Measurements from ENCODE around the gene PRR7. TPM values are rescaled to one million over a fixed set of nuclear protein-coding genes. Genes with fewer than 3 reads are reported as not detected.

PRR7 gene
- total RNA-seq, 1 donor from 2014 or later: 13.1 TPM

DNA sequence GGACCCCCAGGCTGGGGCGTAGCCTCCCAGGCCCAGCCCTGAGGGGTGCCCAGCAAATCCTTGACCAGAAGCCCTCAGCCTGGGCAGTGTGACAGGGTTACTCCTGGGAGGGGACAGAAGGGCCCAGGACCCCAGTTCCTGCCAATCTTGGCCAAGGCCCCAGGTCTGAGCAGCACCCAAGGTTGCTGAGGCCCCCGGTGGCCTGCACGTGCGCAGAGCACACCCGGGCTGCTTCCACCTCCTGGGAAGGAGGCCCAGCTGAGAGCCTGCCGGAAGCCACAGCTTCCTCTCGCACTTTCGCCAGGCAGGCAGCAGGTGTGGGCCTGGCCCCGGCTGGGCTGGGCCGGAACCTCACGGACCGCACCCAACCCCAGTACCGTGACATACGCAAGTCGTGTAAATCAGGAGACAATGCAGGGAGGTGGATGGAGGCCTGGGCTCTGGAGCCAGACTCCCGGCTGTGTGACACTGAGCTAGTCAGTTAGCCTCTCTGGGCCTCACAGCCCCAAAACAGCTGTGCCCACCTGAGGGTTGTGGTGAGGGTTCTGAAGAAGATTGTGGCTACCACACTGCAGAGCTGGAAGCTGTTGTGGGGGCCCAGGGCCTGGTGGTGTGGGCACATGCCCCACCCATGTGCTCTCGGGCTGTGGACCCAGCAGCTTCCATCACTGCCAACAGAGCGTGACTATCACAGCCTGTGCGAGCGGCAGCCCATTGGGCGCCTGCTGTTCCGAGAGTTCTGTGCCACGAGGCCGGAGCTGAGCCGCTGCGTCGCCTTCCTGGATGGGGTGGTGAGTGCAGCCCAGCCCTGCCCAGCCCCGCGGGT, 15.1 kb upstream of the PRR7 start:
- H3K4me1 Mint-ChIP-seq (ENCODE audit: low read depth): peaks cover 6% of the 10 kb centered on the region
- H3K4me3 Mint-ChIP-seq (ENCODE audit: low read depth): no peak overlapping the region
- peaks cover 2% of the 10 kb centered on the region for H3K36me3 Mint-ChIP-seq (ENCODE audit: insufficient read depth)
- no peaks in the 10 kb centered on the region for H3K9me3 Mint-ChIP-seq (ENCODE audit: low read depth)
- TF ChIP-seq, protein P1, sequence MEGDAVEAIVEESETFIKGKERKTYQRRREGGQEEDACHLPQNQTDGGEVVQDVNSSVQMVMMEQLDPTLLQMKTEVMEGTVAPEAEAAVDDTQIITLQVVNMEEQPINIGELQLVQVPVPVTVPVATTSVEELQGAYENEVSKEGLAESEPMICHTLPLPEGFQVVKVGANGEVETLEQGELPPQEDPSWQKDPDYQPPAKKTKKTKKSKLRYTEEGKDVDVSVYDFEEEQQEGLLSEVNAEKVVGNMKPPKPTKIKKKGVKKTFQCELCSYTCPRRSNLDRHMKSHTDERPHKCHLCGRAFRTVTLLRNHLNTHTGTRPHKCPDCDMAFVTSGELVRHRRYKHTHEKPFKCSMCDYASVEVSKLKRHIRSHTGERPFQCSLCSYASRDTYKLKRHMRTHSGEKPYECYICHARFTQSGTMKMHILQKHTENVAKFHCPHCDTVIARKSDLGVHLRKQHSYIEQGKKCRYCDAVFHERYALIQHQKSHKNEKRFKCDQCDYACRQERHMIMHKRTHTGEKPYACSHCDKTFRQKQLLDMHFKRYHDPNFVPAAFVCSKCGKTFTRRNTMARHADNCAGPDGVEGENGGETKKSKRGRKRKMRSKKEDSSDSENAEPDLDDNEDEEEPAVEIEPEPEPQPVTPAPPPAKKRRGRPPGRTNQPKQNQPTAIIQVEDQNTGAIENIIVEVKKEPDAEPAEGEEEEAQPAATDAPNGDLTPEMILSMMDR (IDR thresholded peaks at IDR 0.05; ENCODE audit: unreplicated experiment): no peak
- DNase-seq (ENCODE audit: low spot score, unreplicated experiment): no peak
- no peaks in the 10 kb centered on the region for H3K27me3 Mint-ChIP-seq
- H3K27ac Mint-ChIP-seq: no peak overlapping the region

DNA sequence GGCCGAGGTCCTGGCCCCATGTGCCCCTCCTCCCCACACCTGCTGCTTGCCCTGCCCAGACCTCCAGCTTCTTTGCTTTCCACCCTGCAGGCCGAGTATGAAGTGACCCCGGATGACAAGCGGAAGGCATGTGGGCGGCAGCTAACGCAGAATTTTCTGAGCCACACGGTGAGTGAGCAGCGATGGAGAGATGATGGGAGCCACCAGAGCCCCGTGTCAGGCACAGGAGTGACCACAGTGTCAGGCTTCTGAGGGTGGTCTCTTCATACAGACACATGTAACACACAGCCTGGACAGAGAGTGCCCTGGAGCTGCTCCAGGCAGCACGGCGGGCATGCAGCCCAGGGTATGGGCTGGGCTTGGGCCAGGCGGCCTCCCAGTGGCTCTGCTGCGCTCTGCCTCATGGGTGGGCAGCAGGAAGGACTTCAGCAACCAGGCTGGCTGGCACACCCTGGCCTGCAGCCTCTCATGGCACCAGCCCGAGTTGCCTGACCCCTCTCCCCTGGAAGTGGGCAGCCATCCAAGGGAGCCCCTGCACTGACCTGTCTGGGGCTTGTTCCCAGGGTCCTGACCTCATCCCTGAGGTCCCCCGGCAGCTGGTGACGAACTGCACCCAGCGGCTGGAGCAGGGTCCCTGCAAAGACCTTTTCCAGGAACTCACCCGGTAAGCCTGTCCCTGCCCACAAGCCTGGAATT, 14.3 kb upstream of the PRR7 start:
- TF ChIP-seq, protein P1 (IDR thresholded peaks at IDR 0.05; ENCODE audit: unreplicated experiment): no peak
- peaks cover 5% of the 10 kb centered on the region for H3K4me1 Mint-ChIP-seq (ENCODE audit: low read depth)
- no peaks in the 10 kb centered on the region for H3K27me3 Mint-ChIP-seq
- no peak overlapping the region for H3K4me3 Mint-ChIP-seq (ENCODE audit: low read depth)
- no peak for DNase-seq (ENCODE audit: low spot score, unreplicated experiment)
- no peak overlapping the region for H3K27ac Mint-ChIP-seq
- no peaks in the 10 kb centered on the region for H3K9me3 Mint-ChIP-seq (ENCODE audit: low read depth)
- peaks cover 4% of the 10 kb centered on the region for H3K36me3 Mint-ChIP-seq (ENCODE audit: insufficient read depth)

DNA sequence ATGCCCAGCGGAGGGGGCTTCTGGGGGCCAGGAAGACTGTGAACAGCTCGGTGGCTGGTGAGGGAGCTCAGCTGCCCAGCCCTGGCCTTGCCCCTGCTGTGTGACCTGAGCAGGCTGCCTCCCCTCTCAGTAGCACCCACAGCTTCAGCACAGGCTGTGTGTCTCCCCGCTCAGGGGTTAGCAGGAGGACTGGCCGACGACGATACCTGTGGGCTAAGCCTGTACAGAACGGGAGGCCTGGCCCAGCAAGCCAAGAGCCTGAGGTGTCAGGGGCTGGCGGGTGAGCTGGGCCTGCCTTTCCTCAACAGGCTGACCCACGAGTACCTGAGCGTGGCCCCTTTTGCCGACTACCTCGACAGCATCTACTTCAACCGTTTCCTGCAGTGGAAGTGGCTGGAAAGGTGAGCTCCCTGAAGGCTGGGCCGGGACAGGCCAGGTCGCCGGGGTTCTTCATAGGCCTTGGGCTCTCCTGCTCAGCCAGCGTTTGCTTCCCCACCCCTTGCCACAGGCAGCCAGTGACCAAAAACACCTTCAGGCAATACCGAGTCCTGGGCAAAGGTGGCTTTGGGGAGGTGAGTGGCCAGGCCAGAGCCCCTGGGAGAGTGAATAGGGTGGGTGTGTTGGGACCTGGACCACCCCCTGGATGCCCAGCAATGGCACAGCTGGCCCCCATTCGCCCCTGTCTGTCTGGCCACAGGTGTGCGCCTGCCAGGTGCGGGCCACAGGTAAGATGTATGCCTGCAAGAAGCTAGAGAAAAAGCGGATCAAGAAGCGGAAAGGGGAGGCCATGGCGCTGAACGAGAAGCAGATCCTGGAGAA, 13.6 kb upstream of the PRR7 start:
- Mint-ChIP-seq H3K27me3 (no peaks in the 10 kb centered on the region), H3K4me3 (ENCODE audit: low read depth) (no peak overlapping the region), H3K36me3 (ENCODE audit: insufficient read depth) (peaks cover 8% of the 10 kb centered on the region), H3K27ac (no peak overlapping the region), H3K4me1 (ENCODE audit: low read depth) (peaks cover 4% of the 10 kb centered on the region), H3K9me3 (ENCODE audit: low read depth) (no peaks in the 10 kb centered on the region)
- DNase-seq (ENCODE audit: low spot score, unreplicated experiment): no peak
- TF ChIP-seq, protein P1 (IDR thresholded peaks at IDR 0.05; ENCODE audit: unreplicated experiment): no peak

DNA sequence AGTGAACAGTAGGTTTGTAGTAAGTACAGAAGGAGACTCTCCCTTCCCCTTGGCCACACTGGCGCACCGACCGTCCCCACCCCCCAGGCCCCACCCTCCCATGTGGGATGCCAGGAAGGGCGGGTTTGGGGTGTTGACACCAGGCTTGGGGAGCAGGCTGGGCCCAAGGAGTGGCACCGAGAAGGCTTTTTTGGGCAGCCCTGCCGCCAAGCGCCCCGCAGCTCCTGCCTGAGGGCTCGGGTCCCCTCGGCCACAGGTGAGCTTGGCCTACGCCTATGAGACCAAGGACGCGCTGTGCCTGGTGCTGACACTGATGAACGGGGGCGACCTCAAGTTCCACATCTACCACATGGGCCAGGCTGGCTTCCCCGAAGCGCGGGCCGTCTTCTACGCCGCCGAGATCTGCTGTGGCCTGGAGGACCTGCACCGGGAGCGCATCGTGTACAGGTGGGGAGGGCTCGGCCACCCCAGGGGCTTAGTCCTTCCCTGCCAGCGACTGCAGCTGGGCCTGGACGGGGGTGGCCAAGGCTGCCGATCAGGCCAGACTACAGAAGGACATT, 12.9 kb upstream of the PRR7 start:
- H3K27me3 Mint-ChIP-seq: no peaks in the 10 kb centered on the region
- peaks cover 11% of the 10 kb centered on the region for H3K36me3 Mint-ChIP-seq (ENCODE audit: insufficient read depth)
- H3K9me3 Mint-ChIP-seq (ENCODE audit: low read depth): no peaks in the 10 kb centered on the region
- DNase-seq (ENCODE audit: low spot score, unreplicated experiment): no peak
- TF ChIP-seq, protein P1 (IDR thresholded peaks at IDR 0.05; ENCODE audit: unreplicated experiment): no peak
- no peak overlapping the region for H3K27ac Mint-ChIP-seq
- H3K4me1 Mint-ChIP-seq (ENCODE audit: low read depth): peaks cover 4% of the 10 kb centered on the region
- H3K4me3 Mint-ChIP-seq (ENCODE audit: low read depth): no peak overlapping the region

DNA sequence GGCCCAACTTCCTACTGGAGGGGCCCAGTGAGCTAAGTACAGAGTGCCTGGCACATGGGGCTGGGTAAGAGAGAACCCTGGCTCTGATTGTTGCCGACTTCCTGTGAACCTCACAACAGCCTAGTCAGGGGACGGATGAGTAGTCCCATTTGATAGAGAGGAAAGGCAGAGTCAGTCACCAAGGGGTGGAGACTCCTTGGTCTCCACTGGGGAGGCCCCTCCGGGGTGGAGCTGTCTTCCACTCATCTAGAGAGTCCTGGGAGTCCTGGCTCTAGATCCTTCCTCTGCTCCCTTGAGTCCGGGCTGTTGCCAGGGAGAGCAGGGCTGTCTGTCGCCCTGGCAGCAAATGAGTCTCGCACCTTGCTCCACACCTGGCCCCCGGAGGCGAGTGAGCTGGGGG, 12.2 kb upstream of the PRR7 start:
- Mint-ChIP-seq H3K4me3 (ENCODE audit: low read depth) (no peak overlapping the region), H3K36me3 (ENCODE audit: insufficient read depth) (peaks cover 13% of the 10 kb centered on the region), H3K4me1 (ENCODE audit: low read depth) (peaks cover 4% of the 10 kb centered on the region), H3K27me3 (no peaks in the 10 kb centered on the region), H3K9me3 (ENCODE audit: low read depth) (no peaks in the 10 kb centered on the region), H3K27ac (no peak overlapping the region)
- no peak for DNase-seq (ENCODE audit: low spot score, unreplicated experiment)
- TF ChIP-seq, protein P1 (IDR thresholded peaks at IDR 0.05; ENCODE audit: unreplicated experiment): no peak

All from progenitor cell of endocrine pancreas (in vitro differentiated cells).